ENCODE results near the gene UGGT1.

UGGT1 gene

GRCh38 chr2:128233790-128234395 lies 142.9 kb downstream of the UGGT1 start:
- TF ChIP-seq, protein P1, sequence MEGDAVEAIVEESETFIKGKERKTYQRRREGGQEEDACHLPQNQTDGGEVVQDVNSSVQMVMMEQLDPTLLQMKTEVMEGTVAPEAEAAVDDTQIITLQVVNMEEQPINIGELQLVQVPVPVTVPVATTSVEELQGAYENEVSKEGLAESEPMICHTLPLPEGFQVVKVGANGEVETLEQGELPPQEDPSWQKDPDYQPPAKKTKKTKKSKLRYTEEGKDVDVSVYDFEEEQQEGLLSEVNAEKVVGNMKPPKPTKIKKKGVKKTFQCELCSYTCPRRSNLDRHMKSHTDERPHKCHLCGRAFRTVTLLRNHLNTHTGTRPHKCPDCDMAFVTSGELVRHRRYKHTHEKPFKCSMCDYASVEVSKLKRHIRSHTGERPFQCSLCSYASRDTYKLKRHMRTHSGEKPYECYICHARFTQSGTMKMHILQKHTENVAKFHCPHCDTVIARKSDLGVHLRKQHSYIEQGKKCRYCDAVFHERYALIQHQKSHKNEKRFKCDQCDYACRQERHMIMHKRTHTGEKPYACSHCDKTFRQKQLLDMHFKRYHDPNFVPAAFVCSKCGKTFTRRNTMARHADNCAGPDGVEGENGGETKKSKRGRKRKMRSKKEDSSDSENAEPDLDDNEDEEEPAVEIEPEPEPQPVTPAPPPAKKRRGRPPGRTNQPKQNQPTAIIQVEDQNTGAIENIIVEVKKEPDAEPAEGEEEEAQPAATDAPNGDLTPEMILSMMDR (IDR thresholded peaks at IDR 0.05; ENCODE audit: extremely low read depth, missing control alignments): no peak
- no peak for DNase-seq (ENCODE audit: low spot score)

GRCh38 chr2:128234613-128235012 lies 143.6 kb downstream of the UGGT1 start:
- DNase-seq (ENCODE audit: low spot score): no peak
- TF ChIP-seq, protein P1 (IDR thresholded peaks at IDR 0.05; ENCODE audit: extremely low read depth, missing control alignments): no peak

DNA sequence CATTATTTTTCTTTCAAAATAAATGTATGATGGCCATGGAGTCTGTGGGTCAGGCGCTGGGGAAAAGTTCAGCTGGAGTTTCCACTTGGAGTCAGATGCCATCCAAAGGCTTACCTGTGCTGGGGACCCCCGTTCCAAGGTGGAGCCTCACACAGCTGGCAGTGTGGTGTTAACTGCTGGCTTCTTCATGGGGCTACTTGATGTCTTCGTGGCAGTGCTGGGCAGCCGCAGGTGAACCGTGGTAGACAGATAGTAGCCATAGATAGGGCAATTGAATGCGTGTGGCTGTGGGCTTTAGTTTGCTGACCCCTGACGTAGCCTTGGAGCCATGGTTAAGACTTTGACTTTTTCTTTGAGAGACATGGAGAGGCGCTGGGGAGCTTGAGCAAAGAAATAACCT lies 144.6 kb downstream of the UGGT1 start:
- DNase-seq (ENCODE audit: low spot score): no peak
- TF ChIP-seq, protein P1 (IDR thresholded peaks at IDR 0.05; ENCODE audit: extremely low read depth, missing control alignments): no peak

DNA sequence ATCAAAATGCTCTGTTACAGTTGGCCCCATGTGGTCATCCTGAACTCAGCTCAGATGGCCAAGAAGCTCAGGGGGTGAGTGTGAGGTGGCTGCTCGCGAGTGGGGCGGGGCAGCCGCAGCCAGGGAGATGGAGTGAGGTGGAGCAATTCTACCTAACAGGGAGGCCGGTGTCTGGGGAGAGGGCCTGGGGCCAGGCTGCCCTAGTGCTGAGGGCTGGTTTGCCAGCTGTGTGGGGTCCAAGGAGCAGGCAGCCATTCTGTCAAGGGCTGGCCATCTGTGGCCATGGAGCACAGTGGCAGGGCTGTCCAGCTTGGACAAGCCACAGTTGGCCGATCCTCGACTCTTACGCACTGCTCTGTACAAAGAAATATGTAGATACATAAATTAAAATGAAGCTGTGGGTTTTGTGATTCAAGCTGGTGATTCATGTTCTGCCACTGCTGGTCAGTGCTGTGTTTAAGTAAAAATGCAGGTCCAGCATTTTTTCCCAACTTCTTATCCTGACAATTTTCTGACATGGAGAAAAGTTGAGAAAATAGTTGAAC lies 145.6 kb downstream of the UGGT1 start:
- no peak for DNase-seq (ENCODE audit: low spot score)
- TF ChIP-seq, protein P1 (IDR thresholded peaks at IDR 0.05; ENCODE audit: extremely low read depth, missing control alignments): no peak

DNA sequence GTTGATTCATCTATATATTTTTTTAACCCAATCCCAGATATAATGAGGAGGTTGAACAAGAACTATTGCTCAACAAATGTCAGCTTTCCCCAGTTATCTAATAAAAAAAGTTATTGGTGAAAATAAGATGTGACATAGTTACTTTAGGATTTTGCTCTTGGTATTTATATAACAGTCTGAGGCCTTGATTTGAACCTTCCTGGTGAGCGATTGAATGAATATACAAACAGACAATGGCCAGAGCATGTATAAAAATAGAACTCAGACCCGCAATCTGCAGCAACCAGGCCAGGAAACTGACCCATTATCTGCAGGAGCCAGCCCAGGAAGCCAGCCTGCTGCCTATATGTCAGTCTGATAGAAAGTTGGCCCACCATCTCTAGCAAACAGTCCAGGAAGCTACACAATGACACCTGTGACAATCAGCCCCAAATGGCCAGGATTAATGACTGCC lies 146.1 kb downstream of the UGGT1 start:
- TF ChIP-seq, protein P1 (IDR thresholded peaks at IDR 0.05; ENCODE audit: extremely low read depth, missing control alignments): no peak
- no peak for DNase-seq (ENCODE audit: low spot score)

GRCh38 chr2:128237911-128238697 lies 147.1 kb downstream of the UGGT1 start:
- DNase-seq (ENCODE audit: low spot score): no peak
- TF ChIP-seq, protein P1 (IDR thresholded peaks at IDR 0.05; ENCODE audit: extremely low read depth, missing control alignments): no peak

DNA sequence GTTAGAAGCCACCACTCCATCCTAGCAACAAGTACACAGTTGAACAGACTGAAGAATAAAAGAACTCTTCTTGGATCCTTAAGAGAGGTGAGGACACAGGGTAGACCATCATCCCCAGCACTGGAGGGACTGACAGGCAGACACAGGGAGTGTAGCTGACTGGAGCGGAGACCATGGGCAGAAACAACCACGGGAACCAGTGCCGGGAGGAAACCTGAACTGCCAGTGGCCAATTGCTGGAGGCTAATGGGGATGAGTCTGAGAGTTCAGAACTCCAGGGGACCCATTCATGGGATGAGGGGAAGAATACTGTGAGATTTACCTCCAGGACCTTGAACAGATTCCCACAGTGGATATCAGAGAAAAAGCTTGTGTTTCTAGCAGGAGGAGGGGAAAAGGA lies 150.9 kb downstream of the UGGT1 start:
- DNase-seq (ENCODE audit: low spot score): no peak
- TF ChIP-seq, protein P1 (IDR thresholded peaks at IDR 0.05; ENCODE audit: extremely low read depth, missing control alignments): no peak
